PC-9 (cell line): Measurements from ENCODE around the gene ZNF469.

Experiments used
- EZH2 ChIP-seq: fragments of 200-600 bp; sonication (generic); IDR thresholded peaks from 2 replicates; pipeline ENCODE4 v1.8.0; 2017; ENCODE audit warnings: antibody characterized with exemption, low read depth
- TF ChIP-seq, protein P1 (sequence below): fragments of 200-600 bp; sonication (generic); conservative IDR thresholded peaks from 2 replicates; pipeline ENCODE4 v1.6.1; 2017; ENCODE audit warnings: mixed run types, antibody characterized with exemption, mild to moderate bottlenecking, moderate library complexity

DNA sequence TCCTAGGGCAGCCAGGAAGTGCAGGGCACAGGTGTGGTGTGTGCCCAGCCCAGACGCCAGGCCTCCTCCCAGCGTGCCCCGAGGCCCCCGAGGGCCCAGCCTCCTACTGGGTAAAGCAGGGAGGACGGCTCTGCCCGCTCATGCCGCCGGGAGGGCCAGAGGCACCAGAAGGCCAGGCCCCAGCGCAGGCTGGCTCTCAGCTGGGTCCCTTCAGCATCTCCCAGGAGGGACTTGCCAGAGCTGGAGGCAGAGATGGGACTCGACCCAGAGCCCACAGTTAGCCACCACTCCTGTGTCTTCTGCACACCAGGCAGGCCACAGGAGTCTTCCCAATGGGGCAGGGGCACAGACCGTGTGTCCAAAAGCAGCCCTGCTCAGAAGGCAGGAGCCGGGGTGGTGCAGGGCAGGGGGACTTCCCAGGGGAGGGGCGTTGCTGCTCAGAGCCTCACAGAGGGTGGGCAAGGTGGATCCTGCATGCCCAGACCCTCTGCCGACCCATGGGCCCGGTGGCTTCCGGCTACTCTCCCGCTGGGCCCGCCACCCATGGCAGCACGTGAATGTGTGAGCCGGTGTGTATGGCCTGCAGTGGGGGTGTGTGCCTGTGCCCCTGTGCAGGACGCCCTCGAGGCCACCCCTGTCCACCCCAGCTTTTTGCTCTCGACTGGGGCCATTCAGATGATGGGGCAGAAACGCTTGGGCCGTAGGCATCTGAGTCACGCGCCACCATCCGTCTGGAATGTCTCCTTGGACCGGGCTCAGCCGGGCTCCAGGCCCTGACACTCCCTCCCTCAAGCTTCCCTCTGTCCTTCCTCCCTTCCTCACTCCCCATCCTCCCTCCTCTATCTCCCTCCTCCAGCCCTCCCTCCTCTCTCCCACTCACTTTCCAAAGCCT is 5.7 kb upstream of the ZNF469 start:
- TF ChIP-seq, protein P1, sequence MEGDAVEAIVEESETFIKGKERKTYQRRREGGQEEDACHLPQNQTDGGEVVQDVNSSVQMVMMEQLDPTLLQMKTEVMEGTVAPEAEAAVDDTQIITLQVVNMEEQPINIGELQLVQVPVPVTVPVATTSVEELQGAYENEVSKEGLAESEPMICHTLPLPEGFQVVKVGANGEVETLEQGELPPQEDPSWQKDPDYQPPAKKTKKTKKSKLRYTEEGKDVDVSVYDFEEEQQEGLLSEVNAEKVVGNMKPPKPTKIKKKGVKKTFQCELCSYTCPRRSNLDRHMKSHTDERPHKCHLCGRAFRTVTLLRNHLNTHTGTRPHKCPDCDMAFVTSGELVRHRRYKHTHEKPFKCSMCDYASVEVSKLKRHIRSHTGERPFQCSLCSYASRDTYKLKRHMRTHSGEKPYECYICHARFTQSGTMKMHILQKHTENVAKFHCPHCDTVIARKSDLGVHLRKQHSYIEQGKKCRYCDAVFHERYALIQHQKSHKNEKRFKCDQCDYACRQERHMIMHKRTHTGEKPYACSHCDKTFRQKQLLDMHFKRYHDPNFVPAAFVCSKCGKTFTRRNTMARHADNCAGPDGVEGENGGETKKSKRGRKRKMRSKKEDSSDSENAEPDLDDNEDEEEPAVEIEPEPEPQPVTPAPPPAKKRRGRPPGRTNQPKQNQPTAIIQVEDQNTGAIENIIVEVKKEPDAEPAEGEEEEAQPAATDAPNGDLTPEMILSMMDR = no peak
- TF ChIP-seq EZH2 = no peak
